ENCODE results near the gene MRPL23. TPM values are rescaled to one million over a fixed set of nuclear protein-coding genes. Genes with fewer than 3 reads are reported as not detected.

The MRPL23 gene
- total RNA-seq, 1 donor from 2014 or later = 60.8 TPM

DNA sequence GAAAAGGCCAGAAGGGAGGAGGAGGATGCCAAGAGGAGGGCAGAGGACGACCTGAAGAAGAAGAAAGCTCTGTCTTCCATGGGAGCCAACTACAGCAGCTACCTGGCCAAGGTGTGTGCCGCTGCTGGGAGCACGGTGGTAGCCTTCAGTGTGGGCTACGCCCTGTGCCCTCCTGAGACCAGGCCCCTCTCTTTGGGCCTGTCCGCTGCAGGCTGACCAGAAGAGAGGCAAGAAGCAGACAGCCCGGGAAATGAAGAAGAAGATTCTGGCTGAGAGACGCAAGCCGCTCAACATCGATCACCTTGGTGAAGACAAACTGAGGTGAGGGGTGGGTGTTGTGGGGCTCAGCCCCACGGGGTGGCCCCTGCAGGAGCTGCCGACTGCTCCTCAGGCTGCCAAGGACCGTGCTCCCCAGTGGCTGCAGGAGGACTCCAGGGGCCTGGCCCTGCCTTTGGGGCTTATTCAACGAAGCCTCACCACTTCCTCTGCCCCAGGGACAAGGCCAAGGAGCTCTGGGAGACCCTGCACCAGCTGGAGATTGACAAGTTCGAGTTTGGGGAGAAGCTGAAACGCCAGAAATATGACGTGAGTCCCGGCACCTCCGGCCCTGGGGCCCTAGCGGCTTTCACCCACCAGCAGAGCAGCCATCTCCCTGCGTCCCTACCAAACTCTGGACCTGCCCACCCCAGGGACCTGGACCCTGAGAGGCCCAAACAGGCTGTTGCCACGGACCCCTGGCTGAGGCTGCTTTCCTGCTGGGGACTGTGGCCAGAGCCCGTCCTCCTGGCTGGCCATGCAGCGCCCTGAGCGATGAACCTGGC lies 12.6 kb upstream of the MRPL23 start:
- Mint-ChIP-seq H3K27me3 (ENCODE audit: low read depth) (no peaks in the 10 kb centered on the region), H3K36me3 (ENCODE audit: low read depth) (no peaks in the 10 kb centered on the region), H3K9me3 (peaks cover 5% of the 10 kb centered on the region), H3K4me1 (peaks cover 17% of the 10 kb centered on the region), H3K27ac (ENCODE audit: unreplicated experiment) (no peak overlapping the region), H3K4me3 (no peak overlapping the region)
- TF ChIP-seq, protein P1, sequence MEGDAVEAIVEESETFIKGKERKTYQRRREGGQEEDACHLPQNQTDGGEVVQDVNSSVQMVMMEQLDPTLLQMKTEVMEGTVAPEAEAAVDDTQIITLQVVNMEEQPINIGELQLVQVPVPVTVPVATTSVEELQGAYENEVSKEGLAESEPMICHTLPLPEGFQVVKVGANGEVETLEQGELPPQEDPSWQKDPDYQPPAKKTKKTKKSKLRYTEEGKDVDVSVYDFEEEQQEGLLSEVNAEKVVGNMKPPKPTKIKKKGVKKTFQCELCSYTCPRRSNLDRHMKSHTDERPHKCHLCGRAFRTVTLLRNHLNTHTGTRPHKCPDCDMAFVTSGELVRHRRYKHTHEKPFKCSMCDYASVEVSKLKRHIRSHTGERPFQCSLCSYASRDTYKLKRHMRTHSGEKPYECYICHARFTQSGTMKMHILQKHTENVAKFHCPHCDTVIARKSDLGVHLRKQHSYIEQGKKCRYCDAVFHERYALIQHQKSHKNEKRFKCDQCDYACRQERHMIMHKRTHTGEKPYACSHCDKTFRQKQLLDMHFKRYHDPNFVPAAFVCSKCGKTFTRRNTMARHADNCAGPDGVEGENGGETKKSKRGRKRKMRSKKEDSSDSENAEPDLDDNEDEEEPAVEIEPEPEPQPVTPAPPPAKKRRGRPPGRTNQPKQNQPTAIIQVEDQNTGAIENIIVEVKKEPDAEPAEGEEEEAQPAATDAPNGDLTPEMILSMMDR (conservative IDR thresholded peaks at IDR 0.05) = no peak
- DNase-seq (ENCODE audit: low read depth, low spot score) = no peak

DNA sequence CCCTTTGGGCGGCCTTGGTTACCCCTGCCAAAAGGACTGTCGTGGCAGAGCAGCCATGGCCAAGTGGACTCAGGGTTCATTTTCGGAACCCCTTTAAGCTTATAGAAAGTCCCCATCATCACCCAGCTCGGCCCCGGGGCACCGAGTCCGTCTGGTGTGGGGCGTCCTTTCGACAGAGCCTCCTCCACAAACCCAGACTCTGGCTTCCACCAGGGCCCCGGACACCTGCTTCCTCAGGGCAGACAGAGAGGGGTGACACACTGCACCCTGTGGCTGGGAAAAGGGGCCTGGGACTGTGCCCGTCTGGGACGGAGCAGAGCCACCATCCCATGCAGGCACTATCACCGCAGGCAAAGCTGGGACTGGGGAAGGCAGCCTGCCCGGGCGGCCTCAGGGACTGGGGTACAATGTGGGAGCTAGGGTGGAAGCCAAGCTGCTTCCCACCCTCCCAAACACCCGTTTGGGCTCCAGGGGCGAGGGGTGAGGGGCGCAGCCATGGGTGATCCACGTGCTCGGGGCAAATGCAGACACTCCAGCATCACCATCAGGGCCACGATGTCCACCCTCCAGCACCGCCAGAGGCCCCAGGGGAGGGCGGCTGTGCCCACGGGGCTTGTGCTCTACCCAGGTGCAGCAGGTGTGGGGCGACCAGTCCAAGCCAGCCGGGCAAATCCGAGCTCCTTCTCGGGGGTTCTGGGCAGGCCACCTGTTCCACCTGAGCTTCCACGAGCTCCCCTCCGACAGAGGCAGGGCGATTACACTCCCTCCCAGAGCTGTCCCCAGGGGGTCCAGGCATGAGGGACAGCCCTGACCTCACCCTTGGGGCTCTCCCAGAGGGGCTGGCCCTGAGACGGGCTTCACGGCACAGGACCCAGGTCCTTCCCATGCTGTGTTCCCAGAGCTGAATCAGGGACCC lies 11.7 kb upstream of the MRPL23 start:
- TF ChIP-seq, protein P1 (conservative IDR thresholded peaks at IDR 0.05) = no peak
- Mint-ChIP-seq H3K9me3 (peaks cover 5% of the 10 kb centered on the region), H3K36me3 (ENCODE audit: low read depth) (no peaks in the 10 kb centered on the region), H3K27me3 (ENCODE audit: low read depth) (no peaks in the 10 kb centered on the region), H3K4me3 (no peak overlapping the region), H3K4me1 (peaks cover 24% of the 10 kb centered on the region), H3K27ac (ENCODE audit: unreplicated experiment) (no peak overlapping the region)
- DNase-seq (ENCODE audit: low read depth, low spot score) = no peak

DNA sequence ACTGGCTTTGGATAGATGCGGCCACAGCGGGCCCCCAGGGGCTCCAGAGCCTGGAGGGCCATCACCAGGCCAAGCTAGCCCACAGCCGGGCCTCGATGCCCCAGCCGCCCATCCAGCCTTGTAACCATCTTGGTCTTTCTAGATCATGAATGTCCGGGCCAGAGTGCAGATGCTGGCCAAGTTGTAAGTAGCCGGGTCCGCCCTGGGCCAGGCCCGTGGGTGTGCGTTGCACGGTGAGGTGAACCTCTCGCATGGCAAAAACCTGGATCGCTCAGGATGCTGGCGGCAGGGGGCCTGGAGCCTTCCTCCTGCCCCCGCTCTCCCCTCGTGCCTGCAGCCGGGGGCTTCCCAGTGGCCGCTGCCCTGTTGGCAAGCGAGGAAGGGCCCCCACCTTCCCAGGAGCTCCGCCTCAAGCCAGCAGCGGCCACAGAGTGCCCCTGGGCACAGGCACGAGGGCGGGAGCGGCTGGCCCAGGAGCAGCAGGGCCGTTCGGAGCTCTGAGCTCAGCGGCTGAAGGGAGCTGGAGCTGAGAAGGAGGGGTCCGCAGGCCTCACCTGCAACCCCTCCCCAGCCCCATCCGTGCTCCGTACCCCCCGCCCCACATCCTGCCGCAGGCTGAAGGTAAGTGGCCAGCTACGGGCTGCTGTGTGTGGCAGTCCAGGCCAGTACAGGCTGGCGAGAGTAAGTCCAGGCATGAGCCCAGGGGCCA lies 10.9 kb upstream of the MRPL23 start:
- no peak for DNase-seq (ENCODE audit: low read depth, low spot score)
- Mint-ChIP-seq H3K27ac (ENCODE audit: unreplicated experiment) (no peak overlapping the region), H3K4me1 (peaks cover 27% of the 10 kb centered on the region), H3K4me3 (no peak overlapping the region), H3K9me3 (peaks cover 5% of the 10 kb centered on the region), H3K27me3 (ENCODE audit: low read depth) (no peaks in the 10 kb centered on the region), H3K36me3 (ENCODE audit: low read depth) (no peaks in the 10 kb centered on the region)
- TF ChIP-seq, protein P1 (conservative IDR thresholded peaks at IDR 0.05) = no peak

DNA sequence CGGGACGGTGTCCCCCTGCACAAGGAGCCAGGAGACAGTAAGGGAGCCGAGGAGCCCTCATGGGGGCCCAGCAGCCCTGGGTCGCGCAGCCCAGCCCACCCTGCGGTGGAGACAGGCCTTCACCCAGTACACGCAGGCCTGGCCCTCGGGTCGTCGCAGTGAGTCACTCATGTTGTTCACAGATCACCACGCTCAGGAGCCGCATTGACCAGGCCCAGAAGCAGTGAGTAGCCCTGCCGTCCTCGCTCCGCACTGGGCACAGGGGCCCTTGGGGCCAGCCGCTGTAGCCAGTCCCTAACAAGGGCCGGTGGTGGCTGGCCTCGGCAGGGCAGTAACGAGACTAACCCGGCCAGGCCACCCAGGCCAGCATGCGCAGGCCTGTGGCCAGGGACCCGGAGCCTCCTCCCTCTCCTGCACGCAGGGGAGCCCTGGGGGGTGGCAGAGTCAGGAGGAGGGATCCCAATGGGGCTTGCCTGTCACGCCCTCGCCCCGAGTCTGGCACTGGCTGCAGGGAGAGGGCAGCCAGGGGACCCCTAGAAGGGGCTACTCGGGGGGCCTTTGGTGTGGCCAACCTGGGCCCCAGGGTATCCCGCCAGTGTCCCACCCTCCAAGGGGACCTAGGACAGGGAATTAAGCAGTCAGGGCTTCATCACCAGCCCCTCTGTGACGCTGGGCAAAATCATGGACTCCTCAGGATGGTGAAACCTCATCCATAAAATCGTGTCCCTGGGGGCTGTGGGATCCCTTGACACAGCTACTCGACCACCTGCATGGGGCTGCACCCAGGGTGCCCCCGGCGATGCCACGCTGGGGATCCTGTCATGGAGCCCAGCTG lies 10.1 kb upstream of the MRPL23 start:
- Mint-ChIP-seq H3K9me3 (peaks cover 5% of the 10 kb centered on the region), H3K4me1 (peaks cover 22% of the 10 kb centered on the region), H3K4me3 (no peak overlapping the region), H3K27me3 (ENCODE audit: low read depth) (no peaks in the 10 kb centered on the region), H3K36me3 (ENCODE audit: low read depth) (no peaks in the 10 kb centered on the region), H3K27ac (ENCODE audit: unreplicated experiment) (no peak overlapping the region)
- DNase-seq (ENCODE audit: low read depth, low spot score) = no peak
- TF ChIP-seq, protein P1 (conservative IDR thresholded peaks at IDR 0.05) = no peak
